Hepatocyte (in vitro differentiated cells): ENCODE measurements around the gene MSRB1. TPM values are rescaled to one million over a fixed set of nuclear protein-coding genes. Genes with fewer than 3 reads are reported as not detected.

Experiments
- DNase-seq: peaks from one replicate; pipeline ENCODE4 v3.0.0-alpha.2; 2016; ENCODE audit warnings: low spot score
- H2AFZ ChIP-seq: fragments of 200-600 bp; sonication (generic); 2 replicates; pipeline ENCODE4 v1.6.0; 2016; ENCODE audit warnings: antibody characterized with exemption, mild to moderate bottlenecking
- H3K27ac ChIP-seq: fragments of 200-600 bp; sonication (generic); 2 replicates; pipeline ENCODE4 v1.5.1; 2016; ENCODE audit warnings: mild to moderate bottlenecking
- H3K27me3 ChIP-seq: fragments of 200-600 bp; sonication (generic); 2 replicates; pipeline ENCODE4 v1.6.1; 2016
- H3K36me3 ChIP-seq: fragments of 200-600 bp; sonication (generic); replicated peaks from 2 replicates; pipeline ENCODE4 v1.5.1; 2016; ENCODE audit warnings: low read depth; ENCODE audit not compliant: insufficient read depth
- H3K4me1 ChIP-seq: fragments of 200-600 bp; sonication (generic); 2 replicates; pipeline ENCODE4 v1.5.1; 2016; ENCODE audit warnings: mild to moderate bottlenecking, moderate library complexity; ENCODE audit not compliant: insufficient read depth
- H3K4me2 ChIP-seq: fragments of 200-600 bp; sonication (generic); 2 replicates; pipeline ENCODE4 v1.6.0; 2016
- H3K4me3 ChIP-seq: fragments of 200-600 bp; sonication (generic); 2 replicates; pipeline ENCODE4 v1.5.1; 2016; ENCODE audit warnings: mild to moderate bottlenecking
- H3K79me2 ChIP-seq: fragments of 200-600 bp; sonication (generic); 2 replicates; pipeline ENCODE4 v1.6.0; 2017; ENCODE audit warnings: mild to moderate bottlenecking
- H3K9me2 ChIP-seq: fragments of 200-600 bp; sonication (generic); replicated peaks from 2 replicates; pipeline ENCODE4 v1.6.0; 2017; ENCODE audit warnings: mild to moderate bottlenecking; ENCODE audit not compliant: insufficient read depth
- H3K9me3 ChIP-seq: fragments of 200-600 bp; sonication (generic); 2 replicates; pipeline ENCODE4 v1.5.1; 2016; ENCODE audit warnings: low read depth, mild to moderate bottlenecking
- H4K20me1 ChIP-seq: fragments of 200-600 bp; sonication (generic); 2 replicates; pipeline ENCODE4 v1.6.0; 2016; ENCODE audit warnings: mild to moderate bottlenecking; ENCODE audit not compliant: insufficient read depth, poor library complexity, severe bottlenecking
- CTCF ChIP-seq: fragments of 200-600 bp; sonication (generic); IDR thresholded peaks from 2 replicates; pipeline ENCODE4 v1.5.1; 2016; ENCODE audit warnings: antibody characterized with exemption, mild to moderate bottlenecking; ENCODE audit not compliant: poor library complexity
- EZH2 ChIP-seq: fragments of 200-600 bp; sonication (generic); IDR thresholded peaks from 2 replicates; pipeline ENCODE4 v1.6.1; 2016; ENCODE audit warnings: antibody characterized with exemption, mild to moderate bottlenecking, borderline replicate concordance
- EZH2phosphoT487 ChIP-seq: fragments of 200-600 bp; sonication (generic); IDR thresholded peaks from one replicate; pipeline ENCODE4 v1.6.1; 2018; ENCODE audit warnings: antibody characterized with exemption, mild to moderate bottlenecking, low read depth, moderate library complexity; ENCODE audit not compliant: unreplicated experiment, severe bottlenecking
- WGBS: methylation state at CpG from one replicate; pipeline ENCODE4 v1.1.6; 2016; ENCODE audit warnings: low lambda C conversion rate; ENCODE audit errors: missing lambda C conversion rate; 5-methylcytosine and 5-hydroxymethylcytosine counted together
- polyA plus RNA-seq: library from polyadenylated mRNA; unstranded; fragments of >200 nt; fragmentation: Nextera tagmentation; extraction: Ambion mirVana; gene quantifications from 2 replicates; pipeline ENCODE4 v1.2.1, GENCODE V29; 2016
- total RNA-seq: library from RNA; depleted of rRNA; stranded (reverse); fragments of >200 nt; gene quantifications from 2 replicates; pipeline ENCODE4 v1.2.3, GENCODE V29; 2014

Gene MSRB1
- total and polyA plus RNA-seq, 2 experiments from 2014 or later, result 31.3 to 62.4 TPM

- Histone ChIP-seq H3K27ac (no peak overlapping the region), H3K27me3 (peaks cover 4% of the 10 kb centered on the region), H3K4me2 (no peak overlapping the region), H2AFZ (no peak overlapping the region), H3K9me3 (no peaks in the 10 kb centered on the region), H3K9me2 (no peaks in the 10 kb centered on the region), H4K20me1 (no peaks in the 10 kb centered on the region), H3K4me1 (peaks cover 11% of the 10 kb centered on the region), H3K4me3 (no peak overlapping the region), H3K36me3 (no peaks in the 10 kb centered on the region), H3K79me2 (no peaks in the 10 kb centered on the region)
- WGBS, result 85% methylated on average over 18 of the region's 18 CpGs
- DNase-seq, result no peak
- TF ChIP-seq EZH2 (no peak), EZH2phosphoT487 (no peak), CTCF (no peak)
Observed at GRCh38 chr16:1909561-1910231, 33.3 kb downstream of the MSRB1 start.

GRCh38 chr16:1908983-1909382 lies 34.0 kb downstream of the MSRB1 start:
- DNase-seq, result no peak
- 75% methylated on average over 9 of the region's 9 CpGs for WGBS
- no peaks in the 10 kb centered on the region for H3K27me3 ChIP-seq
- H3K36me3 ChIP-seq, result no peaks in the 10 kb centered on the region
- H3K4me3 ChIP-seq, result no peak overlapping the region
- no peaks in the 10 kb centered on the region for H4K20me1 ChIP-seq
- no peaks in the 10 kb centered on the region for H3K9me3 ChIP-seq
- H3K79me2 ChIP-seq, result no peaks in the 10 kb centered on the region
- H3K27ac ChIP-seq, result no peak overlapping the region
- H2AFZ ChIP-seq, result no peak overlapping the region
- peaks cover 11% of the 10 kb centered on the region for H3K4me1 ChIP-seq
- no peaks in the 10 kb centered on the region for H3K9me2 ChIP-seq
- no peak for TF ChIP-seq EZH2
- no peak for TF ChIP-seq EZH2phosphoT487
- no peak for TF ChIP-seq CTCF
- no peak overlapping the region for H3K4me2 ChIP-seq

- Histone ChIP-seq H3K27me3 (no peaks in the 10 kb centered on the region), H2AFZ (no peak overlapping the region), H3K27ac (no peak overlapping the region), H4K20me1 (no peaks in the 10 kb centered on the region), H3K4me3 (no peak overlapping the region), H3K79me2 (no peaks in the 10 kb centered on the region), H3K36me3 (no peaks in the 10 kb centered on the region), H3K4me1 (peaks cover 4% of the 10 kb centered on the region), H3K9me3 (no peaks in the 10 kb centered on the region), H3K9me2 (no peaks in the 10 kb centered on the region), H3K4me2 (no peak overlapping the region)
- TF ChIP-seq CTCF, result no peak
- TF ChIP-seq EZH2phosphoT487, result no peak
- no peak for TF ChIP-seq EZH2
- DNase-seq, result no peak
- 75% methylated on average over 14 of the region's 17 CpGs for WGBS
Observed at GRCh38 chr16:1908184-1908583, 34.8 kb downstream of the MSRB1 start.
